Peyer's patch (tissue), 4 donors: ENCODE data around the gene NFAM1. TPM values are rescaled to one million over a fixed set of nuclear protein-coding genes. Genes with fewer than 3 reads are reported as not detected.
A peak's percentile ranks its signal among the peaks of the same experiment; 100 is the strongest.

Experiments
- DNase-seq, 3 donors: peaks; one replicate each; pipeline ENCODE4 v3.0.0-alpha.2; 2017 to 2019
- H3K27ac ChIP-seq, 4 donors: fragments of 200-600 bp; sonication (generic); one replicate each; pipeline ENCODE4 v1.5.1; 2016 to 2019
- H3K27me3 ChIP-seq, 2 donors: fragments of 200-600 bp; sonication (generic); one replicate each; pipeline ENCODE4 v1.5.1; 2019
- H3K36me3 ChIP-seq, 3 donors: fragments of 200-600 bp; sonication (generic); one replicate each; pipeline ENCODE4 v1.5.1; 2016 to 2019
- H3K4me1 ChIP-seq, 4 donors: fragments of 200-600 bp; sonication (generic); one replicate each; pipeline ENCODE4 v1.5.1; 2016 to 2019
- H3K4me3 ChIP-seq, 4 donors: fragments of 200-600 bp; sonication (generic); 1 replicate in 3 of 4; 2 replicates in 1 of 4; pipeline ENCODE4 v1.5.1; 2016 to 2019; ENCODE audit warnings: mild to moderate bottlenecking in 1 of 4
- H3K9me3 ChIP-seq, 4 donors: fragments of 200-600 bp; sonication (generic); one replicate each; pipeline ENCODE4 v1.5.1; 2016 to 2019; ENCODE audit warnings: mild to moderate bottlenecking in 1 of 4
- CTCF ChIP-seq, 6 experiments: fragments of 450-650 bp in 4 of 6; fragments of 200-600 bp in 2 of 6; sonication (generic) in 1 of 6; IDR thresholded peaks; one replicate each; pipeline ENCODE4 v1.5.1; 2017 to 2019; ENCODE audit warnings: antibody characterized with exemption in 6 of 6, mild to moderate bottlenecking in 3 of 6, moderate library complexity in 1 of 6
- POLR2A ChIP-seq, 2 donors: fragments of 450-650 bp; IDR thresholded peaks; one replicate each; pipeline ENCODE4 v1.5.1; 2017; ENCODE audit warnings: antibody characterized with exemption in 2 of 2, mild to moderate bottlenecking in 2 of 2, moderate library complexity in 2 of 2
- total RNA-seq, 4 donors: library from RNA; depleted of rRNA; stranded (reverse); fragments of >200 nt; gene quantifications; one replicate each; pipeline ENCODE4 v1.1.0, GENCODE V29; 2016

The NFAM1 gene
- total RNA-seq, 4 donors from 2014 or later = 0.35 to 2.4 (median 1.0) TPM

DNA sequence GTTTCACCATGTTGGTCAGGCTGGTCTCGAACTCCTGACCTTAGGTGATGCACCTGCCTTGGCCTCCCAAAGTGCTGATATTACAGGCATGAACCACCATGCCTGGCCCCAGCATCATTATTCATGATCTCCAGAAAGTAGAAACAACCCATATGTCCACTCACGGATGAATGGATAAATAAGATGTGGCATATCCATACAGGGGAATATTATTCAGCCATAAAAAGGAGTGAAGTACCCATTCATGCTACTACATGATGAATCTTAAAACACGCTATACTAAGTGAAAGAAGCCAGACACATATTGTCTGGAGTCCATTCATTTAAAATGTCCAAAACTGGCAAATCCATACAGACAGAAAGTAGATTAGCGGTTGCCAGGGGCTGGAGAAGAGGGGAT, 81.8 kb downstream of the NFAM1 start:
- DNase-seq = no peak
- Histone ChIP-seq H3K27ac (no peak overlapping the region), H3K36me3 (no peaks in the 10 kb centered on the region), H3K9me3 (no peaks in the 10 kb centered on the region), H3K27me3 (no peaks in the 10 kb centered on the region), H3K4me1 (no peaks in the 10 kb centered on the region), H3K4me3 (no peak overlapping the region)
- TF ChIP-seq POLR2A (IDR thresholded peaks at IDR 0.05) (no peak), CTCF (IDR thresholded peaks at IDR 0.05) (no peak)

DNA sequence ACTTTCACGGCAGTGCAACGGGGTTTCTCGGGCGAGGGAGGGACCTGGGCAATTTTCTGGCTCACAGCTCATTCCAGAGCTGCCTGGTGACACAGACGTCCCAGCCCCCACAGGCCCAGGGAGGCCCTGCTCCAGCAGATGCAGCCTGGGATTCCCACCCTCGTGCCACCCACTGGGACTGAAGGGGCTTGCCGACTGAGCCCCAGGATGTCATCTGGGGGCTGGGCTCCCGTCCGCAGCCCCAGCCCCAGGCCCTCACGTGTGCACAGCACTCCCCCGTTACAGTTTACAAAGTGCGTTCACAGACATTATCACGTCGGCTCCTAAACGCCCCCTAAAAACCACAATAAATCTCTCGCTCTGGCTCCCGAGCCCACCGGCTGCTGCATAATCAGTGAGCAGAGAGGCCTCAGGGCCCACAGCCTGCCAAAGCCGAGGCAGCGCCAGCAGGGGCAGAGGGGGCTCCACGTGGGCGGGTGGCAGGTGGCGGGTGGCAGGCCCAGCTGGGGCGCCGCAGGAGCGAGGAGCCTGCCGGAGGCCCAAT, 84.8 kb downstream of the NFAM1 start:
- TF ChIP-seq POLR2A (IDR thresholded peaks at IDR 0.05) = no peak
- TF ChIP-seq CTCF (IDR thresholded peaks at IDR 0.05) = no peak

GRCh38 chr22:42346722-42347121, 85.5 kb downstream of the NFAM1 start:
- Histone ChIP-seq H3K9me3 (no peaks in the 10 kb centered on the region), H3K36me3 (no peaks in the 10 kb centered on the region), H3K27ac (no peak overlapping the region), H3K27me3 (no peaks in the 10 kb centered on the region), H3K4me1 (peaks cover 0 to 9% (median 2%) of the 10 kb centered on the region in 4 donors), H3K4me3 (no peak overlapping the region)
- TF ChIP-seq POLR2A (IDR thresholded peaks at IDR 0.05) (no peak), CTCF (IDR thresholded peaks at IDR 0.05) (no peak)
- no peak for DNase-seq

More for the DNA sequence above, 84.8 kb downstream of the NFAM1 start:
- H3K27ac ChIP-seq = no peak overlapping the region
- no peaks in the 10 kb centered on the region for H3K36me3 ChIP-seq
- no peak overlapping the region for H3K4me3 ChIP-seq
- peaks cover 0 to 9% (median 2%) of the 10 kb centered on the region in 4 donors for H3K4me1 ChIP-seq
- DNase-seq = no peak
- no peaks in the 10 kb centered on the region for H3K9me3 ChIP-seq
- H3K27me3 ChIP-seq = no peaks in the 10 kb centered on the region

- H3K9me3 ChIP-seq = no peaks in the 10 kb centered on the region
- TF ChIP-seq POLR2A (IDR thresholded peaks at IDR 0.05) (no peak), CTCF (IDR thresholded peaks at IDR 0.05) (no peak)
- H3K27ac ChIP-seq = no peak overlapping the region
- H3K36me3 ChIP-seq = no peaks in the 10 kb centered on the region
- DNase-seq = no peak
- H3K4me1 ChIP-seq = peaks cover 0 to 15% (median 3%) of the 10 kb centered on the region in 4 donors
- H3K27me3 ChIP-seq = no peaks in the 10 kb centered on the region
- no peak overlapping the region for H3K4me3 ChIP-seq
Observed at GRCh38 chr22:42345458-42345857, 86.7 kb downstream of the NFAM1 start.

DNA sequence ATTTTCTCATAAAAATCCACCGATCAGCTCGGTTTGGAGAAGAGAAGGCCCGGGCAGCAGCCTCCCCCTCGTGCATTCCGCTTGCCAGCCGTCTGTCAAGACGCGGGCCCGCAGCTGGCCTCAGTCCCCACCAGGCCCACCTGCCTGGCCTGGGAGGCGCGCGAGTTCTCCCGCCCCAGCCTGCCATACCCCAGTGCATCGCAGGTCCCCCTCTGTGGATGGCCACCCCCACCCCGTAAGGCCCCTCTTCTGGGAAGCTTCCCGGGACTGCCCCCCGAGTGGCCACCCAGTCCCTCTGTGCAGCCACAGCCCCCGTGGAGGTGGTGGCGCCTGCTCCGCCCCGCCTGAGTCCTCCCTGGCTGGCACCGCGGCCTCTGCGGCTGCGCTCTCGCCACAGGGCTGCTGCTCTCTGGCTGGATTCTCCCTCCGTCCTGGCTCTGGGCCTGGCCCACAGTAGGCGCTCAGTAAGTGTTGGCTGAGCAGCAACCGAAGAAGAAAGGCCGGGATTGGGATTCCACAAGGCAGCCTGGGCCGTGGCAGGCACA, 87.8 kb downstream of the NFAM1 start:
- DNase-seq = no peak
- TF ChIP-seq POLR2A (IDR thresholded peaks at IDR 0.05) (no peak), CTCF (IDR thresholded peaks at IDR 0.05) (no peak)
- H3K27ac ChIP-seq = peak overlapping the region in 2 of 4 donors; percentile 30 to 31
- H3K36me3 ChIP-seq = no peaks in the 10 kb centered on the region
- no peaks in the 10 kb centered on the region for H3K27me3 ChIP-seq
- no peaks in the 10 kb centered on the region for H3K9me3 ChIP-seq
- peaks cover 0 to 15% (median 3%) of the 10 kb centered on the region in 4 donors for H3K4me1 ChIP-seq
- H3K4me3 ChIP-seq = peak overlapping the region; percentile 1 to 47 (median 40)
